Fibroblast of lung (primary cell): ENCODE data around the gene ELOVL4. TPM values are rescaled to one million over a fixed set of nuclear protein-coding genes. Genes with fewer than 3 reads are reported as not detected.
A peak's percentile ranks its signal among the peaks of the same experiment; 100 is the strongest.

ENCODE experiments used
- DNase-seq, 2 donors: peaks; one replicate each; pipeline versions ENCODE4 v3.0.0 to v3.0.0-alpha.2; 2010; ENCODE audit warnings: low read depth in 2 of 2
- H2AFZ ChIP-seq: 2 replicates; pipeline ENCODE4 v1.5.1; 2012; ENCODE audit warnings: low read length, control low read depth, inconsistent platforms
- H3K27ac ChIP-seq: 2 replicates; pipeline ENCODE4 v1.5.1; 2011; ENCODE audit warnings: low read length, control low read depth; ENCODE audit not compliant: insufficient read depth
- H3K27me3 ChIP-seq: 2 replicates; pipeline ENCODE4 v1.5.1; 2011; ENCODE audit warnings: mild to moderate bottlenecking, low read length; ENCODE audit not compliant: control insufficient read depth, insufficient read depth
- H3K36me3 ChIP-seq: 2 replicates; pipeline ENCODE4 v1.5.1; 2011; ENCODE audit warnings: low read length; ENCODE audit not compliant: control insufficient read depth, insufficient read depth
- H3K4me1 ChIP-seq: 2 replicates; pipeline ENCODE4 v1.5.1; 2011; ENCODE audit warnings: low read length; ENCODE audit not compliant: control insufficient read depth, insufficient read depth; ENCODE audit errors: extremely low read depth
- H3K4me2 ChIP-seq: 2 replicates; pipeline ENCODE4 v1.5.1; 2011; ENCODE audit warnings: low read length, control low read depth; ENCODE audit not compliant: insufficient read depth; ENCODE audit errors: extremely low read depth
- H3K4me3 ChIP-seq, 4 experiments: fragments of 200-600 bp in 1 of 4; sonication (generic) in 1 of 4; replicated peaks in 1 of 4; 2 replicates each; pipeline ENCODE4 v1.5.1; 2011 to 2016; ENCODE audit warnings: low read length in 4 of 4, low read depth in 3 of 4, mild to moderate bottlenecking in 3 of 4, control low read depth in 2 of 4, inconsistent platforms in 1 of 4, mixed read lengths in 1 of 4; ENCODE audit not compliant: insufficient read depth in 1 of 4; ENCODE audit errors: control extremely low read depth in 1 of 4
- H3K79me2 ChIP-seq: 2 replicates; pipeline ENCODE4 v1.5.1; 2012; ENCODE audit warnings: mild to moderate bottlenecking, low read length, inconsistent platforms; ENCODE audit not compliant: control insufficient read depth, insufficient read depth
- H3K9ac ChIP-seq: 2 replicates; pipeline ENCODE4 v1.5.1; 2011; ENCODE audit warnings: mild to moderate bottlenecking, low read length, control low read depth; ENCODE audit not compliant: insufficient read depth
- H3K9me3 ChIP-seq: 2 replicates; pipeline ENCODE4 v1.5.1; 2012; ENCODE audit warnings: low read depth, low read length; ENCODE audit not compliant: control insufficient read depth, insufficient read depth
- H4K20me1 ChIP-seq: 2 replicates; pipeline ENCODE4 v1.5.1; 2011; ENCODE audit warnings: low read length; ENCODE audit not compliant: control insufficient read depth, insufficient read depth; ENCODE audit errors: extremely low read depth
- CTCF ChIP-seq, 2 donors: IDR thresholded peaks in 1 of 2; conservative IDR thresholded peaks in 1 of 2; 1 replicate in 1 of 2; 2 replicates in 1 of 2; pipeline ENCODE4 v1.5.1; 2011 to 2012; ENCODE audit warnings: low read length in 2 of 2, control low read depth in 1 of 2, inconsistent platforms in 1 of 2, low read depth in 1 of 2, mild to moderate bottlenecking in 1 of 2
- EZH2 ChIP-seq: IDR thresholded peaks from 2 replicates; pipeline ENCODE4 v1.5.1; 2012; ENCODE audit warnings: low read length, control low read depth, mild to moderate bottlenecking; ENCODE audit errors: missing control alignments
- polyA plus RNA-seq, 2 donors: library from polyadenylated mRNA; depleted of rRNA in 1 of 2; stranded (reverse) in 1 of 2; unstranded in 1 of 2; fragments of >200 nt; gene quantifications; 2 replicates each; pipeline ENCODE4 v1.2.1, GENCODE V29; 2011 to 2012; ENCODE audit warnings: missing spikeins in 1 of 2
- total RNA-seq: library from RNA; depleted of rRNA; stranded (reverse); fragments of >200 nt; gene quantifications from 2 replicates; pipeline ENCODE4 v1.2.1, GENCODE V29; 2014

The ELOVL4 gene
- total and polyA plus RNA-seq, 2 donors (not counting 1 experiment from before 2014, with no cell fraction given): 4.3 to 6.4 TPM

GRCh38 chr6:79984261-79984660 lies 36.9 kb upstream of the ELOVL4 start:
- H2AFZ ChIP-seq: no peak overlapping the region
- no peaks in the 10 kb centered on the region for H3K27me3 ChIP-seq
- H4K20me1 ChIP-seq: no peaks in the 10 kb centered on the region
- H3K4me3 ChIP-seq: no peak overlapping the region
- no peak overlapping the region for H3K9ac ChIP-seq
- H3K36me3 ChIP-seq: no peaks in the 10 kb centered on the region
- H3K4me1 ChIP-seq: no peaks in the 10 kb centered on the region
- TF ChIP-seq CTCF (conservative IDR thresholded peaks at IDR 0.05 in 1 of 2, IDR thresholded peaks at IDR 0.05 in 1 of 2; ENCODE audit: low read depth in 1 of 2, low read length in 2 of 2) (no peak), EZH2 (no peak)
- no peak overlapping the region for H3K27ac ChIP-seq
- no peaks in the 10 kb centered on the region for H3K79me2 ChIP-seq
- H3K4me2 ChIP-seq: no peak overlapping the region
- no peaks in the 10 kb centered on the region for H3K9me3 ChIP-seq
- peak in 1 of 2 donors; percentile 70 for DNase-seq

- H3K4me1 ChIP-seq: no peaks in the 10 kb centered on the region
- no peaks in the 10 kb centered on the region for H3K27me3 ChIP-seq
- TF ChIP-seq CTCF (conservative IDR thresholded peaks at IDR 0.05 in 1 of 2, IDR thresholded peaks at IDR 0.05 in 1 of 2; ENCODE audit: low read depth in 1 of 2, low read length in 2 of 2) (no peak), EZH2 (no peak)
- no peak for DNase-seq
- no peak overlapping the region for H2AFZ ChIP-seq
- no peaks in the 10 kb centered on the region for H3K9me3 ChIP-seq
- no peak overlapping the region for H3K4me3 ChIP-seq
- H4K20me1 ChIP-seq: no peaks in the 10 kb centered on the region
- no peak overlapping the region for H3K4me2 ChIP-seq
- no peak overlapping the region for H3K9ac ChIP-seq
- no peak overlapping the region for H3K27ac ChIP-seq
- H3K36me3 ChIP-seq: no peaks in the 10 kb centered on the region
- H3K79me2 ChIP-seq: no peaks in the 10 kb centered on the region
Measured at GRCh38 chr6:79981652-79982051, 34.3 kb upstream of the ELOVL4 start.

- no peak overlapping the region for H3K4me2 ChIP-seq
- no peaks in the 10 kb centered on the region for H3K27me3 ChIP-seq
- no peaks in the 10 kb centered on the region for H3K36me3 ChIP-seq
- H3K79me2 ChIP-seq: no peaks in the 10 kb centered on the region
- H4K20me1 ChIP-seq: no peaks in the 10 kb centered on the region
- TF ChIP-seq EZH2 (no peak), CTCF (conservative IDR thresholded peaks at IDR 0.05 in 1 of 2, IDR thresholded peaks at IDR 0.05 in 1 of 2; ENCODE audit: low read depth in 1 of 2, low read length in 2 of 2) (no peak)
- H3K9ac ChIP-seq: no peak overlapping the region
- no peak overlapping the region for H3K27ac ChIP-seq
- no peaks in the 10 kb centered on the region for H3K9me3 ChIP-seq
- H3K4me1 ChIP-seq: no peaks in the 10 kb centered on the region
- no peak overlapping the region for H3K4me3 ChIP-seq
- H2AFZ ChIP-seq: no peak overlapping the region
- no peak for DNase-seq
Measured at GRCh38 chr6:79971193-79971592, 23.8 kb upstream of the ELOVL4 start.
